Sigmoid colon (tissue), 7 donors: ENCODE results near the gene GTF2I. TPM values are rescaled to one million over a fixed set of nuclear protein-coding genes. Genes with fewer than 3 reads are reported as not detected.

ENCODE experiments used
- DNase-seq: peaks from one replicate; pipeline ENCODE4 v3.0.0-alpha.2; 2019
- H3K27ac ChIP-seq, 4 donors: fragments of 200-600 bp; sonication (generic); one replicate each; pipeline ENCODE4 v1.5.1; 2016 to 2019; ENCODE audit warnings: mild to moderate bottlenecking in 1 of 4
- H3K27me3 ChIP-seq, 3 donors: fragments of 200-600 bp; sonication (generic); one replicate each; pipeline ENCODE4 v1.5.1; 2019; ENCODE audit warnings: mild to moderate bottlenecking in 1 of 3
- H3K36me3 ChIP-seq, 4 donors: fragments of 200-600 bp; sonication (generic); one replicate each; pipeline ENCODE4 v1.5.1; 2016 to 2019
- H3K4me1 ChIP-seq, 4 donors: fragments of 200-600 bp; sonication (generic); one replicate each; pipeline ENCODE4 v1.5.1; 2017 to 2019
- H3K4me3 ChIP-seq, 4 donors: fragments of 200-600 bp; sonication (generic); one replicate each; pipeline ENCODE4 v1.5.1; 2017 to 2019; ENCODE audit warnings: mild to moderate bottlenecking in 2 of 4, moderate library complexity in 1 of 4
- H3K9me3 ChIP-seq, 4 donors: fragments of 200-600 bp in 3 of 4; sonication (generic) in 3 of 4; one replicate each; pipeline versions ENCODE4 v1.5.1 to v1.6.1; 2013 to 2019
- EP300 ChIP-seq, 4 donors: sonication (generic); formaldehyde crosslinking; IDR thresholded peaks; one replicate each; pipeline ENCODE4 v1.6.1; 2017; ENCODE audit warnings: antibody characterized with exemption in 4 of 4
- POLR2A ChIP-seq, 2 donors: fragments of 450-650 bp; IDR thresholded peaks; one replicate each; pipeline ENCODE4 v1.6.1; 2016; ENCODE audit warnings: antibody characterized with exemption in 2 of 2, mild to moderate bottlenecking in 2 of 2, moderate library complexity in 2 of 2
- POLR2AphosphoS5 ChIP-seq, 4 donors: sonication (generic); formaldehyde crosslinking; IDR thresholded peaks; one replicate each; pipeline ENCODE4 v1.6.1; 2017; ENCODE audit warnings: antibody characterized with exemption in 4 of 4
- WGBS, 2 donors: extraction: QIAGEN DNeasy Blood & Tissue Kit; methylation state at CpG; one replicate each; pipeline ENCODE4 v1.1.7; 2013; 5-methylcytosine and 5-hydroxymethylcytosine counted together
- intact Hi-C: fragments of 100-400 bp; cut with DNase I; formaldehyde crosslinking; loops from one replicate; pipeline ENCODE4 v1.15.1; 2023
- polyA plus RNA-seq, 3 donors: library from polyadenylated mRNA; stranded (reverse); fragments of 200-250 nt; gene quantifications; one replicate each; pipeline ENCODE4 v1.2.3, GENCODE V29; 2013
- total RNA-seq, 4 donors: library from RNA; depleted of rRNA; stranded (reverse); fragments of >200 nt; gene quantifications; one replicate each; pipeline ENCODE4 v1.1.0, GENCODE V29; 2016
- TF ChIP-seq, protein P1 (sequence below), 4 experiments: fragments of 450-650 bp in 3 of 4; fragments of 200-600 bp in 1 of 4; IDR thresholded peaks; one replicate each; pipeline ENCODE4 v1.5.1; 2016 to 2019; ENCODE audit warnings: antibody characterized with exemption in 4 of 4, mild to moderate bottlenecking in 3 of 4, moderate library complexity in 2 of 4
- donor health status: healthy with polysubstance abuse.
- donor health status: Bipolar disorder and iron deficiency.
- donor health status: healthy.

GTF2I gene
- total and polyA plus RNA-seq, 7 donors: 9.6 to 181 (median 113) TPM

DNA sequence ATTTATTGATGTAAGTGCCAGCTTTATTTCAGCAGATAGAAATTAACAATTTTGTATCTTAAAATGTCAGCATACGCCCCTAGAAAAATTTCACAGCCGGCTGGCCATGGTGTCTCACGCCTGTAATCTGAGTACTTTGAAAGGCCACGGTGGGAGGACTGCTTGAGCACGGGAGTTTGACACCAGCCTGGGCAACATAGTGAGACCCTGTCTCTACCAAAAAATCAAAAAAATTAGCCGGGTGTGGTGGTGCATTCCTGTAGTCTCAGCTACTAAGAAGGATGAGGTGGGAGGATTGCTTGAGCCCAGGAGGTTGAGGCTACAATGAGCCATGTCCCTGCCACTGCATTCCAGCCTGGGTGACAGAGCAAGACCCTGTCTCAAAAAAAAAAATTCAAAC lies 14.1 kb downstream of the GTF2I start:
- Histone ChIP-seq H3K36me3 (peaks cover 0 to 15% (median 0%) of the 10 kb centered on the region in 4 donors), H3K4me3 (no peak overlapping the region), H3K4me1 (peaks cover 0 to 34% (median 17%) of the 10 kb centered on the region in 4 donors), H3K27me3 (no peaks in the 10 kb centered on the region), H3K27ac (peak overlapping the region in 1 of 4 donors; percentile 2), H3K9me3 (no peaks in the 10 kb centered on the region)
- TF ChIP-seq POLR2AphosphoS5 (IDR thresholded peaks at IDR 0.05) (no peak), POLR2A (IDR thresholded peaks at IDR 0.05) (no peak), EP300 (IDR thresholded peaks at IDR 0.05) (no peak)
- TF ChIP-seq, protein P1, sequence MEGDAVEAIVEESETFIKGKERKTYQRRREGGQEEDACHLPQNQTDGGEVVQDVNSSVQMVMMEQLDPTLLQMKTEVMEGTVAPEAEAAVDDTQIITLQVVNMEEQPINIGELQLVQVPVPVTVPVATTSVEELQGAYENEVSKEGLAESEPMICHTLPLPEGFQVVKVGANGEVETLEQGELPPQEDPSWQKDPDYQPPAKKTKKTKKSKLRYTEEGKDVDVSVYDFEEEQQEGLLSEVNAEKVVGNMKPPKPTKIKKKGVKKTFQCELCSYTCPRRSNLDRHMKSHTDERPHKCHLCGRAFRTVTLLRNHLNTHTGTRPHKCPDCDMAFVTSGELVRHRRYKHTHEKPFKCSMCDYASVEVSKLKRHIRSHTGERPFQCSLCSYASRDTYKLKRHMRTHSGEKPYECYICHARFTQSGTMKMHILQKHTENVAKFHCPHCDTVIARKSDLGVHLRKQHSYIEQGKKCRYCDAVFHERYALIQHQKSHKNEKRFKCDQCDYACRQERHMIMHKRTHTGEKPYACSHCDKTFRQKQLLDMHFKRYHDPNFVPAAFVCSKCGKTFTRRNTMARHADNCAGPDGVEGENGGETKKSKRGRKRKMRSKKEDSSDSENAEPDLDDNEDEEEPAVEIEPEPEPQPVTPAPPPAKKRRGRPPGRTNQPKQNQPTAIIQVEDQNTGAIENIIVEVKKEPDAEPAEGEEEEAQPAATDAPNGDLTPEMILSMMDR (IDR thresholded peaks at IDR 0.05): no peak
- 80 to 83% methylated on average over 6 of the region's 6 CpGs for WGBS, 2 donors
- intact Hi-C loops: no loop called here
- DNase-seq: no peak

DNA sequence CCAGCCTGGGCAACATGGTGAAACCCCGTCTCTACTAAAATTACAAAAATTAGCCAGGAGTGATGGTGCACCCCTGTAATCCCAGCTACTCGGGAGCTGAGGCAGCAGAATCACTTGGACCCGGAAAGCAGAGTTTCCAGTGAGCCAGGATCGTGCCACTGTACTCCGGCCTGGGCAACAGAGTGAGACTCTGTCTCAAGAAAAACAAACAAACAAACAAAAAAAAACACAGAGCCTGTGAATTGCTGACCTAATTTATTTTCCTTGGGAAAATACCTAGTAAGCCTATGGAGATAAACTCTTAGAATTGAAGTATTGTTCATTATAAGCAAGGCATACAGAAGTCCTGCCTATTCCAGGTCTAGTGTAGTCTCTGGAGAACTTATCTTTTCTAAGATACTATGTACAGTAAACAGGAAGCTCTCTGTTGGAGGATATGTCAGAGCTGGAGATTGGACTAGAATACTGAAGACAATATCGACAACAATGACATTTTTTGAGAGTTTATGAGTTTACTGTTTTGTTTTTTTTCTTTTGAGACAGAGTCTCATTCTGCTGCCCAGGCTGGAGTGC lies 14.9 kb downstream of the GTF2I start:
- Histone ChIP-seq H3K4me1 (peaks cover 0 to 37% (median 19%) of the 10 kb centered on the region in 4 donors), H3K27me3 (no peaks in the 10 kb centered on the region), H3K27ac (peak overlapping the region in 3 of 4 donors; percentile 2 to 48 (median 39)), H3K9me3 (no peaks in the 10 kb centered on the region), H3K36me3 (peaks cover 0 to 7% (median 0%) of the 10 kb centered on the region in 4 donors), H3K4me3 (no peak overlapping the region)
- TF ChIP-seq POLR2AphosphoS5 (IDR thresholded peaks at IDR 0.05): no peak
- no peak for TF ChIP-seq POLR2A (IDR thresholded peaks at IDR 0.05)
- TF ChIP-seq, protein P1 (IDR thresholded peaks at IDR 0.05): no peak
- no peak for TF ChIP-seq EP300 (IDR thresholded peaks at IDR 0.05)
- no peak for DNase-seq
- intact Hi-C loops: no loop called here
- 83 to 86% methylated on average over 6 of the region's 6 CpGs for WGBS, 2 donors

DNA sequence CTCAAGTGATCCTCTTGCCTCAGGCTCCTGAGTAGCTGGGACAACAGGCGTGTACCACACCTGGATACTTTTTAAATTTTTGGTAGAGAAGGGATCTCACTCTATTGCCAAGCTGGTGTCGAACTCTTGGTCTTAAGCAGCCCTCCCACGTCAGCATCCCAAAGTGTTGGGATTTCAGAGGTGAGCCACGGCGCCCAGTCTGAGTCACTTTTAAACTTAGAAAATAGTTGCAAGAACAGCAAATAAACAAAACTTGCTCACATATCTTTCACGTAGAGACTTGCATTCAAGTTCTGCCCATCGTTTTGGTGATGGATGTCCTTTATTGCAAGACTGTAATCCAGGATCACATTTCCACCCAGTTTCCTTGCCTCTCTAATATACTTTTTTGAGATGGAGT lies 16.6 kb downstream of the GTF2I start:
- no peak overlapping the region for H3K4me3 ChIP-seq
- TF ChIP-seq, protein P1 (IDR thresholded peaks at IDR 0.05): no peak
- no peaks in the 10 kb centered on the region for H3K27me3 ChIP-seq
- intact Hi-C loops: no loop called here
- DNase-seq: no peak
- H3K4me1 ChIP-seq: peaks cover 0 to 36% (median 19%) of the 10 kb centered on the region in 4 donors
- peaks cover 0 to 3% (median 0%) of the 10 kb centered on the region in 4 donors for H3K36me3 ChIP-seq
- 92 to 95% methylated on average over 7 of the region's 7 CpGs for WGBS, 2 donors
- H3K27ac ChIP-seq: no peak overlapping the region
- H3K9me3 ChIP-seq: no peaks in the 10 kb centered on the region

DNA sequence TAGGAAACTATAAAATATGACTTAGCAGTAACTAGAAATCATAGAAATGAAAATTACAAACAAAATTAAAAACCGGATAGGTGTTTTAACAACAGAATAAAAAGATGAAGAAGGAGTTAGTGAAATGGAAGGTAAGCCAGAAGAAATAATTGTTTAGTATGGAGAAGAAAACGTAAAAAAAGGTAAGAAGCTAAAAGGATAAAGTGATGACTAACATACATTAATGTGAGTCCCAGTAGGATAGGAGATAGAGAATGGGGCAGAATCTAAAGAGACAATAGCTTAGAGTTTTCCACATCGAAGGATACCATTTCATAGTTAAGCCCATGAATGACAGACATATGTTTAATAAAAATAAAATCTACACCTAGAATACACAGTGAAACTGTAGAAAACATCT lies 25.3 kb downstream of the GTF2I start:
- DNase-seq: no peak
- Histone ChIP-seq H3K9me3 (no peaks in the 10 kb centered on the region), H3K27me3 (no peaks in the 10 kb centered on the region), H3K4me3 (no peak overlapping the region), H3K36me3 (no peaks in the 10 kb centered on the region), H3K27ac (no peak overlapping the region), H3K4me1 (no peaks in the 10 kb centered on the region)
- intact Hi-C loops: no loop called here
- TF ChIP-seq POLR2A (IDR thresholded peaks at IDR 0.05): no peak
- no peak for TF ChIP-seq POLR2AphosphoS5 (IDR thresholded peaks at IDR 0.05)
- TF ChIP-seq, protein P1 (IDR thresholded peaks at IDR 0.05): no peak
- no peak for TF ChIP-seq EP300 (IDR thresholded peaks at IDR 0.05)
- 95 to 96% methylated on average over 3 of the region's 3 CpGs for WGBS, 2 donors

DNA sequence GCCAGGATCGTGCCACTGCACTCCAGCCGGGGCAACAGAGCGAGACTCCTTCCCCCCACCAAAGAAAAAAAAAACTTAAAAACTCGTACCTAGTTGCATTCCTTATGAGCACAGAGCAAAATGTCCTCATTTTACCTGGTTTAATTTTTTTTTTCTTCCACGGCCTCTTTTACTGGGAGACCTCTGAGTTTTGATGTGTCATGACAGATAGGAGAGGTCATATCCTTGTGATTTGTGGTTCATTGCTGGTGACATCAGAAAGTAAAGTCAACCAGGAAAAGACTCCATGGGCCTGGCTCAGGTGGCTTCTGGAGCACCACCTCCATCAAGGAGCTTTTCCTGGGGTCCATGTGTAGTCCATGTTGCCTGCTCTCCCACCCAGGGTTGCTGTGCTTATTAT lies 26.3 kb downstream of the GTF2I start:
- TF ChIP-seq EP300 (IDR thresholded peaks at IDR 0.05): no peak
- no peak for TF ChIP-seq POLR2A (IDR thresholded peaks at IDR 0.05)
- no peak for TF ChIP-seq POLR2AphosphoS5 (IDR thresholded peaks at IDR 0.05)
- TF ChIP-seq, protein P1 (IDR thresholded peaks at IDR 0.05): no peak
- 94% methylated on average over 5 of the region's 5 CpGs for WGBS, 2 donors
- Histone ChIP-seq H3K4me1 (no peaks in the 10 kb centered on the region), H3K27me3 (no peaks in the 10 kb centered on the region), H3K4me3 (no peak overlapping the region), H3K27ac (no peak overlapping the region), H3K9me3 (no peaks in the 10 kb centered on the region), H3K36me3 (no peaks in the 10 kb centered on the region)
- no peak for DNase-seq
- intact Hi-C loops: no loop called here
